Measurements from ENCODE around the gene DMRT3. TPM values are rescaled to one million over a fixed set of nuclear protein-coding genes. Genes with fewer than 3 reads are reported as not detected.

Gene DMRT3
- total RNA-seq, 1 donor from 2014 or later = 0.41 TPM

DNA sequence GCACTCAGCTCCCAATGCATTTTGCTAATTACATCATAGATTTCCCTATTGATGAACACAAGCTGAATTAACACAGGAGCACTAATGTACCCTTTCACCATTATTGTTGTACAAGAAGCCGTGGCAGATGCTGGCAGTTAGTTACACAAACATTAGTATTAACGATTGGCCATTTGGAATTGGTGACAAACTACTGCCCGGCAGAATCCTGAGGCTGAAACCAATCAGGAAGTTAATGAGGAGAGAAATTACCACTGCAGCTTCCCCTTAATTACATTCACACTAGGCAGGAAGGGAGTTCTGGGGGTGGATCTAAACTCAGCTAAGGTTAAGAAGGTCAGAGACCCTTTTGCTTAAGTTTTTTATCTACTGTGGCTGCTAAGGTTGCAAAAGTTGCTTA is 9.6 kb upstream of the DMRT3 start:
- TF ChIP-seq EZH2phosphoT487 (IDR thresholded peaks at IDR 0.05) = no peak
- TF ChIP-seq CTCF (IDR thresholded peaks at IDR 0.05) = no peak
- no peak for TF ChIP-seq EZH2 (IDR thresholded peaks at IDR 0.05)
- Histone ChIP-seq H3K79me2 (ENCODE audit: low read depth) (no peaks in the 10 kb centered on the region), H3K27me3 (peaks cover 100% of the 10 kb centered on the region), H3K27ac (no peak overlapping the region), H3K4me2 (peak overlapping the region; percentile 71), H3K36me3 (no peaks in the 10 kb centered on the region), H3K4me3 (peak overlapping the region; percentile 33), H3K9ac (no peak overlapping the region), H2AFZ (replicated peaks) (no peak overlapping the region), H3K9me3 (ENCODE audit: low read depth) (no peaks in the 10 kb centered on the region), H3F3A (ENCODE audit: low read depth) (peaks cover 45% of the 10 kb centered on the region), H4K20me1 (ENCODE audit: low read depth) (peaks cover 16% of the 10 kb centered on the region), H3K4me1 (peaks cover 84% of the 10 kb centered on the region)
- no peak overlapping the region for H3K4me3 Mint-ChIP-seq
- H3K27me3 Mint-ChIP-seq (ENCODE audit: insufficient read depth, low read depth) = peaks cover 65% of the 10 kb centered on the region
- no peak overlapping the region for H3K27ac Mint-ChIP-seq
- peaks cover 55% of the 10 kb centered on the region for H3K4me1 Mint-ChIP-seq
- no peaks in the 10 kb centered on the region for H3K36me3 Mint-ChIP-seq
- H3K9me3 Mint-ChIP-seq = no peaks in the 10 kb centered on the region
- DNase-seq (ENCODE audit: low spot score) = peak; percentile 57

- H3K4me1 ChIP-seq = peaks cover 88% of the 10 kb centered on the region
Measured at GRCh38 chr9:967436-967835, 9.0 kb upstream of the DMRT3 start.

DNA sequence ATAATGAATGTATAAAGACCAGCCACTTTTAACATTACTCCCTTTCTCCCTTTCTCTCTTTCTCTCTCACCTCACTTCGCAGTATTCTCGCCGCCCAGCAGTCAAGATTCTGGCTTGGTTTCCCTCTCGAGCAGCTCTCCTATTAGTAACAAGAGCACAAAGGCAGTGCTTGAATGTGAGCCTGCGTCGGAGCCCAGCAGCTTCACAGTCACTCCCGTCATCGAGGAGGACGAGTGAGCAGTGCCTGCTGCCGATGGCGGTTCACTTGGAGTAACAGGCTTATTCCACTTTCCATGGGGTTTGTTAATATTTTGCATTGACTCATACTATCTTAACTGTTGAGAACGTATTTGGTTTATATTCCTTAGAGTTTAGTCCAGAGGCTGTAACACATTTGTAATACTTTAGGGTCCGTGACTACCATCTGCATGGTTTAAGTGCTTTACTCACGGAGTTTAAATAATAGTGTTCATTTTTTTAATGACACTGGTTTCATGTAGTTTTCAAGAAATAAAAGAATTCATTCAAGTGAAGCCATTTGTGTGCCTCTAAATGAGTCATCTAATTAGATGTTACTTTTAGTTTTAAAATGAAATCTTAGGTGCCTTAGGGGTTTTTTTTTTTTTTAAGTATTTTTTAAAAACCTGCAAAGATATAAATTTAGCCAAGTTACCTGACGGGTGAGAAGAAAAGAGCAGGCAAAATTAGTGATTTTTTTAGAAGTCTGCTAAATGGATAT is 8.4 kb upstream of the DMRT3 start:
- peaks cover 16% of the 10 kb centered on the region for H4K20me1 ChIP-seq (ENCODE audit: low read depth)
- H3K27ac ChIP-seq = no peak overlapping the region
- H3K4me3 ChIP-seq = peak overlapping the region; percentile 33
- H3K79me2 ChIP-seq (ENCODE audit: low read depth) = no peaks in the 10 kb centered on the region
- TF ChIP-seq EZH2 (IDR thresholded peaks at IDR 0.05) = no peak
- no peak for TF ChIP-seq CTCF (IDR thresholded peaks at IDR 0.05)
- TF ChIP-seq EZH2phosphoT487 (IDR thresholded peaks at IDR 0.05) = no peak
- Mint-ChIP-seq H3K9me3 (no peaks in the 10 kb centered on the region), H3K27me3 (ENCODE audit: insufficient read depth, low read depth) (peaks cover 70% of the 10 kb centered on the region), H3K4me3 (peak overlapping the region; percentile 76), H3K4me1 (peaks cover 46% of the 10 kb centered on the region), H3K27ac (no peak overlapping the region), H3K36me3 (no peaks in the 10 kb centered on the region)
- H3K9ac ChIP-seq = no peak overlapping the region
- H3K36me3 ChIP-seq = no peaks in the 10 kb centered on the region
- H3K4me1 ChIP-seq = peaks cover 93% of the 10 kb centered on the region
- H3K27me3 ChIP-seq = peaks cover 100% of the 10 kb centered on the region
- H3K4me2 ChIP-seq = peak overlapping the region; percentile 71
- no peak overlapping the region for H2AFZ ChIP-seq (replicated peaks)
- no peaks in the 10 kb centered on the region for H3K9me3 ChIP-seq (ENCODE audit: low read depth)
- H3F3A ChIP-seq (ENCODE audit: low read depth) = peaks cover 57% of the 10 kb centered on the region
- peak; percentile 83 for DNase-seq (ENCODE audit: low spot score)

More at GRCh38 chr9:967436-967835, 9.0 kb upstream of the DMRT3 start:
- Mint-ChIP-seq H3K9me3 (no peaks in the 10 kb centered on the region), H3K36me3 (no peaks in the 10 kb centered on the region), H3K4me3 (peak overlapping the region; percentile 76), H3K4me1 (peaks cover 51% of the 10 kb centered on the region), H3K27ac (no peak overlapping the region), H3K27me3 (ENCODE audit: insufficient read depth, low read depth) (peaks cover 70% of the 10 kb centered on the region)
- peak; percentile 31 for DNase-seq (ENCODE audit: low spot score)
- Histone ChIP-seq H4K20me1 (ENCODE audit: low read depth) (peaks cover 16% of the 10 kb centered on the region), H3K79me2 (ENCODE audit: low read depth) (no peaks in the 10 kb centered on the region), H3K4me3 (peak overlapping the region; percentile 33), H3K4me2 (peak overlapping the region; percentile 71), H3F3A (ENCODE audit: low read depth) (peaks cover 50% of the 10 kb centered on the region), H3K9ac (no peak overlapping the region), H3K9me3 (ENCODE audit: low read depth) (no peaks in the 10 kb centered on the region), H2AFZ (replicated peaks) (no peak overlapping the region), H3K27me3 (peaks cover 100% of the 10 kb centered on the region), H3K27ac (no peak overlapping the region), H3K36me3 (no peaks in the 10 kb centered on the region)
- no peak for TF ChIP-seq EZH2 (IDR thresholded peaks at IDR 0.05)
